Measurements from ENCODE around the gene METTL23. TPM values are rescaled to one million over a fixed set of nuclear protein-coding genes. Genes with fewer than 3 reads are reported as not detected.

The METTL23 gene
- polyA plus RNA-seq, 10 donors = 20.6 to 26.1 (median 21.3) TPM

DNA sequence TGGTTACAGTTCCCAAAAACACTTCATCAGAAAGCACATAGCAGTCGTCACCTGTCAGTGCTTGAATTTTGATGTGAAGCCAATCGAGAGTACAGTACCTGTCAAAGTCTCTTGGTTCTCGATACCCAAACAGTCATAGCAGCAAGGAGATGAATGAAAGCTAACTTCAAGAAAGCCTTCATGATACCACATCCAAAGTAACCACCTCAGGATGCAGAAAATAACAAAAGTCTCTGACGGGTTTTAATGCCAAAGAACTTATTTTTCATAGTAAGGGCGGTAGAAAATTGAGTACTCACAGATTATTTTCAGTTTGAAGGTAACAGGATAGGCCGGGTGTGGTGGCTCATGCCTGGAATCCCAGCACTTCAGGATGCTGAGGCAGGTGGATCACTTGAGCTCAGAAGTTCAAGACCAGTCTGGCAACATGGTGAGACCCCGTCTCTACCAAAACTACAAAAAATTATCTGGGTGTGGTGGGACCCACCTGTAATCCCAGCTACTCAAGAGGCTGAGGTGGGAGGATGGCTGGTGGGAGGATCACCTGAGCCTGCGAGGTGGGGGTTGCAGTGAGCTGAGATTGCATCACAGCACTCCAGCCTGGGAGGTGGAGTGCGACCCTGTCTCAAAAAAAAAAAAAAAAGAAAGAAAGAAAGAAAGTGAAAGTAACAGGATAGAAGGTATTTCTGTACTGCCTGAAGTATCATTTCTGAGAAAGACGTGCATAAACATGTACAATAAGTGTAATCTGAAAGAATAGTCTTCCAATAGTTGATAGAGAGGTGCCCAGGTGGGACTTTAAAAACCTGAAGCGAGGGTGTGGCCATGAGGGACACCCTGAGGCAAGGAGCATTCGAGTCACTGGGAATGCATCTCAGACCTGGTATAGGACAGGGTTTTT, 26.7 kb downstream of the METTL23 start:
- no peak for DNase-seq

DNA sequence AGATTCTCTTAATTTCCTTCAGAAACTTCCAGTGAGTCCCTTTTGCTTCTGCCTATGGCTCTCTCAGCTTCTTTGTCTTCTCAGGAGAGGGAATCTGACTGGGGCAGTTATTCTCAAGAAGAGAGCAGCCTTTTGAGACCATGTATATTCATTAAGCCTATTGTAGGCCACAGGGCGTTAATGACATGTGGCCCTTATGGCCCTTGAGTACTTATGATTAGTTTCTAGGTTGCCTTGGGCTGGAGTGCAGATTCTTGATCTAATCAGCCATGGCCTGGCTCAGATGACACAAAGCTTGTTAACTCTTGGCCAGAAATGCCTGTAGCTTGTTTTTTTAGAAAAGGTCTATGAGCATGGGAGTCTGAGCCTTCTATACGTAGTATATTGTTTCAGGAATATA, 28.6 kb downstream of the METTL23 start:
- DNase-seq = no peak

DNA sequence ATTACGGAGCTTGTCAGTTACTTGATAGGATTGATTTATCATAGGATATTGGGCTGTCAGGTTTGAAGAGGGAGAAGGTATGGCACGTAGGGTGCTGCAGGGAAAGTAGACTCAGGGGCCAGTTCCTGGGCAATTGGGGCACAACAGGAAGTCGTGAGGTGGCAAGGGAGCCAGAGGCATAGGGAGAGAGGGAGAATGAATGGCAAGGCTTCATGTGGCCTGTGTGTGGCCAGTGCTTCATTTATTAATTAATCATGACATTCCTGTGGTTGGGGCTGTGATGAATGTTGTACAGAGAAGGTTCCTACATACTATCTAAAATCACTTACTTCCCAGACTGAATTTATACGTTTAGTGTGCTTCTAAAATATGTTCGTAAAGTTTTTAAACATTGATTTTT, 30.6 kb downstream of the METTL23 start:
- DNase-seq = no peak

DNA sequence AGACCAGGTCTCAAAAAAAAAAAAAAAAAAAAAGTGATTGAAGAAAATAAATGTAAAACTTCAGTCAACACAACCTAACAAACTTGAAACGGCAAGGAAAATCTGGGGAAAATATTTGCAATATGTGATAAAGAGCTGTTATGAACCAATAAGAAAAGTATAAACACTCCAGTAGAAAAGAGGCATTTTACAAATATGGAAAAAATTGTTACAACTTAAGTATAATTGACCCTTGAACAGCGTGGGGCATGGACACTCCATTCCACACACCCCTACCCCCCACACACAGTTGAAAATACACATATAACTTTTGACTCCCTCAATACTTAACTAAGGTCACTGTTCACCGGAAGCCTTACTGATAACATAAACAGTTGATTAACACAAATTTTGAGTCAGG, 31.9 kb downstream of the METTL23 start:
- no peak for DNase-seq

DNA sequence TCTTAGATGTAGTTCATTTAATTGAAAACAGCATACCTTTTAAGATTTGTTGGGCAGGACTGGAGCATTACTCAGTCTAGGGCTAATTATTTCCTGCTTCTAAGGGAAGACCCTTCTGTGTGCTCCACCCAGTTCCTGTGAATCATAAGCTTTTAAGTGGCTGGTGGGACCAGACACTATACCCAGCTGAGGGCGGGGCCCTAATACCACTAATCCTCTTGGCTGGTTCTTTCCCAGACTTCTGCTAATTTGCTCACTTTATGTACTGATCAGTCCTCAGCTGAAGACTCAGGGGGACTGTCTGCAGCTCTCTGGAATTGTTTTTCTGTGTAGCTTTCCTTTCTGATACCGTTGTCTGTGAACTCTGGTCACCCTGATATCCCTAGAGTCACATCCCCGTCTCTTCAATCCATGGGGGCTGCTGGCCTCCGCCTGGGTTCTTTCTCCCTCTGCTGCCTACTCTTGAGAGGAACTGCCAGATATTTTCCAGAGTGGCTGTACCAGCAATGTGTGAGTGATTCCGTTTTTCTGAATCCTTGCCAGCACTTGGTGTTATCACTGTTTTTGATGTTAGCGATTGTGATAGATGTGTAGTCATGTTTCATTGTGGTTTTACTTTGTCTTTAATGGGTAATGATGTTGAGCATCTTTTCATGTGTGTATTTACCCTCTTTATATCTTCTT, 46.3 kb downstream of the METTL23 start:
- peak in 2 of 3 donors; percentile 29 to 77 for DNase-seq

DNA sequence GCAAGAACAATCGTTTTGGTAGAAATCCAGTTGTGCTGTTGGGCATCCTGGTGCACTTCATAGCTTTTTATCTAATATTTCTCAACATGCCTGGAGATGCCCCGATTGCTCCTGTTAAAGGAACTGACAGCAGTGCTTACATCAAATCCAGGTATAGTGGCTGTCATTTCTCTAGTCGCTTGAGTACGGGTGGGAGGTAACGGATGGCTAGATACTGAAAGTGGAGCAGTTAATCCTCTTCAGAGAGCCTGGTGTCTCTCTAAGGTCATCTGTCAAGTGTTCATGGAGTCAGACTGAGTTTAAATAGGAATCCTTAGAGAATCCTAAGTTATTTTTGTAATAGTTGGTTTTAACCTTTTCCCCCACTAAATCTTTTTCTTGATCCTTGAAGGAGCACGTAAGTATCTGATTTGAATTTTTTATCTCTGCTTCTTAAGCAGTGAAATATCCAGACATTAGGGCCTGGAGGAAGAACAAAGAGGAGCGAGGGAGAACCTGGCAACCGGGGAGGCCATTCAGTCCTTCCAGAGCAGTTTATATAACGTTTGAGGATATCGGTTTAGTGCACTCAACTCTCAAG, 48.5 kb downstream of the METTL23 start:
- no peak for DNase-seq

DNA sequence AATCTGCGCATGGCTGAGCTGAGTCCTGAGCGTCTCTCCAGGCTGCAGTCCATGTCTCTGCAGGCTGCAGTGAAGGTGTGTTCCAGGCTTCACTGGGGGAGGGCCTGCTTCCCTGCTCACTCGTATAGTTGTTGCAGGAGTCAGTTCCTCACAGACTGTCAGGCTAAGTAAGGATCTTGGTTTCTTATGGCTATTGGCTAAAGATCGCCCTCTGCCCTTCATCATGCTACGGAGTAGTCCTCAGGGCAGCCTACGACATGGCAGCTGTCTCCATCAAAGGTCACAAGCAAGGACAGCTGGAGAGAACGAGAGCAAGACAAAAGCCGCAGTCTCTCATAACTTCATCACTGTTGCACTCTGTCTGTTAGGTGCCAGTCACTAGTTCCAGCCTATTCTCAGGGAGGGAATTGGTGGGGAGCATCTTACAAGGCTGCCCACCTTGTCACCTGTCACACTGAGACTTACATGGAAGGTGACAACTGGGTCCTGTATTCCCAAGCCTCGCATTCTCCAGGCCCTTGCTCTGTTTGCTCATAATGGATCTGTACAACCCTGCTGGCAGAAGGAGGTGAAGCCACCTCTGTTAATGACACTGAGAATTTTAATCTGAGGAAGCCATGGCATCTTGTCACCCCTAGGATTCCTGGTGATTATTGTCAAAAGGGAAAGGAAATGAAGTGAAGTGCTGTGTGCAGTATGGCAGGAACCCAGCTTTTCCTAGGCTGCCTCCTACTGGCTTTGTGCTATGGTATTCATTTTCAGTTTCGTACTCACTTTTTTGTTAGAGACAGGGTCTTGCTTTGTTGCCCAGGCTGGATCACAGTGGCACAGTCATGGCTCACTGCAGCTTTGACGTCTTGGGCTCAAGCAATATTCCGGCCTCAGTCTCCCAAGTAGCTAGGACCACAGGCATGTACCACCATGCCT, 54.7 kb downstream of the METTL23 start:
- peak in 1 of 3 donors; percentile 11 for DNase-seq

DNA sequence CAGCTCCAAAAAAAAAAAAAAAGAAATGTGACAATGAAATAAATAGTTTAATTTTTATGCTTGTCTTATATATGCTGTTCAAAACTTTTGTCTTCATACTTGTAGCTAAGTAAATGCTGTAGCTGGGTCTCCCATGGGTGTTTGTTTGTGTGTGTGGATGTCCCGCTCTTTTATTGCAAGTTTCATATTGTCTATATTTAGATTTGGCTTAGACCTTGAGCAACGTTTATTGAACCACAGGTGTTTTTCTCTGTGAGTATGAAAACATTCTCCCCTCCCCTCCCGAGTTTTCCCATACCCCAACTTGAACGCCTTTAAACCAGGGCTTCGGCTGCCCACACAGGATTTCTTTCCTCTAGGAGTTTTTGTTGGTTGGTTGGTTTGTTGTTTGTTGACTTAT, 56.5 kb downstream of the METTL23 start:
- no peak for DNase-seq

Other genes starting within 250 kb of the METTL23 start
- 1 to 10 TPM; 5.1 to 7.1 (median 6.0) TPM for gene RHBDF2, start 225.4 kb upstream of the METTL23 start, polyA plus RNA-seq (ENCODE audit: insufficient read length in 10 of 10)
- 10 to 100 TPM in 9 of 10 donors, 1 to 10 TPM in 1; 9.1 to 18.4 (median 15.8) TPM for gene CYGB, start 189.1 kb upstream of the METTL23 start, polyA plus RNA-seq (ENCODE audit: insufficient read length in 10 of 10)
- gene PRCD, start 186.8 kb upstream of the METTL23 start, polyA plus RNA-seq (ENCODE audit: insufficient read length in 10 of 10) = 1 to 10 TPM; 1.6 to 6.6 (median 3.0) TPM
- 1 to 10 TPM; 1.3 to 7.4 (median 2.2) TPM for gene ST6GALNAC2, start 141.0 kb upstream of the METTL23 start, polyA plus RNA-seq (ENCODE audit: insufficient read length in 10 of 10)
- gene ST6GALNAC1, start 83.1 kb upstream of the METTL23 start, polyA plus RNA-seq (ENCODE audit: insufficient read length in 10 of 10) = 1 to 10 TPM in 4 of 10 donors, under 1 TPM in 6; 0.25 to 1.3 (median 0.60) TPM
- 100 to 1,000 TPM; 124 to 181 (median 140) TPM for gene MXRA7, start 15.9 kb upstream of the METTL23 start, polyA plus RNA-seq (ENCODE audit: insufficient read length in 10 of 10)
- gene JMJD6, start 233 bp upstream of the METTL23 start, polyA plus RNA-seq (ENCODE audit: insufficient read length in 10 of 10) = 10 to 100 TPM; 19.8 to 24.2 (median 21.3) TPM
- gene SRSF2, start 10.5 kb downstream of the METTL23 start, polyA plus RNA-seq (ENCODE audit: insufficient read length in 10 of 10) = 100 to 1,000 TPM; 177 to 286 (median 221) TPM
- 10 to 100 TPM; 29.0 to 48.4 (median 35.9) TPM for gene MFSD11, start 11.3 kb downstream of the METTL23 start, polyA plus RNA-seq (ENCODE audit: insufficient read length in 10 of 10)
- 1 to 10 TPM in 1 of 10 donors, under 1 TPM in 9; 0.27 to 1.1 (median 0.70) TPM for gene MGAT5B, start 141.6 kb downstream of the METTL23 start, polyA plus RNA-seq (ENCODE audit: insufficient read length in 10 of 10)